Stimulated activated CD4-positive, alpha-beta T cell treated with anti-CD3 and anti-CD28 coated beads, Interleukin-1b, Interleukin-23, amount 100 ng/mL, for 1 hour (primary cell): ENCODE data around the gene IL1RN.
"Not testable (repeated sequence)": the region's sequence is repeated elsewhere in the genome, so short reads cannot be mapped to it uniquely, and the experiment has no call there.

Source experiments
- DNase-seq, 2 donors: peaks; one replicate each; pipeline ENCODE4 v3.0.0-alpha.2; 2020; ENCODE audit warnings: low read depth in 2 of 2

Gene IL1RN

GRCh38 chr2:113126845-113127645 is at the start of gene IL1RN:
TSS of gene IL1RN (plus strand) at chr2:113127598. CDS start at chr2:113127625, 27 bp downstream.
- DNase-seq = no peak

- no peak for DNase-seq
Measured at GRCh38 chr2:113077921-113078320, 49.5 kb upstream of the IL1RN start.

GRCh38 chr2:113078350-113078839 is 49.0 kb upstream of the IL1RN start:
- no peak for DNase-seq

- DNase-seq = no peak
Measured at GRCh38 chr2:113079131-113079530, 48.3 kb upstream of the IL1RN start.

GRCh38 chr2:113080134-113080533 is 47.3 kb upstream of the IL1RN start:
- DNase-seq = peak in 1 of 2 donors; percentile 30

GRCh38 chr2:113081488-113082210 is 45.7 kb upstream of the IL1RN start:
- no peak for DNase-seq

- no peak for DNase-seq
Measured at GRCh38 chr2:113083296-113083695, 44.1 kb upstream of the IL1RN start.

GRCh38 chr2:113084249-113085000 is 43.0 kb upstream of the IL1RN start:
- no peak for DNase-seq

- no peak for DNase-seq
Measured at GRCh38 chr2:113085542-113085941, 41.9 kb upstream of the IL1RN start.

GRCh38 chr2:113088213-113088992 is 39.0 kb upstream of the IL1RN start:
- no peak for DNase-seq

GRCh38 chr2:113089916-113090315 is 37.5 kb upstream of the IL1RN start:
- no peak for DNase-seq

- no peak for DNase-seq
Measured at GRCh38 chr2:113091231-113091896, 36.0 kb upstream of the IL1RN start.

- DNase-seq = no peak
Measured at GRCh38 chr2:113092864-113093612, 34.4 kb upstream of the IL1RN start.

GRCh38 chr2:113093613-113093977 is 33.8 kb upstream of the IL1RN start:
- no peak for DNase-seq

- not testable (repeated sequence) for DNase-seq
Measured at GRCh38 chr2:113096306-113096705, 31.1 kb upstream of the IL1RN start.

GRCh38 chr2:113096842-113097618 is 30.4 kb upstream of the IL1RN start:
- DNase-seq = not testable (repeated sequence)

- DNase-seq = no peak
Measured at GRCh38 chr2:113098041-113098440, 29.4 kb upstream of the IL1RN start.

- DNase-seq = no peak
Measured at GRCh38 chr2:113098532-113098931, 28.9 kb upstream of the IL1RN start.

GRCh38 chr2:113102133-113102532 is 25.3 kb upstream of the IL1RN start:
- DNase-seq = no peak
